Endothelial cell of umbilical vein (primary cell): ENCODE measurements around the gene HOXB3.

ENCODE experiments used
- EZH2 ChIP-seq: IDR thresholded peaks from 2 replicates; pipeline ENCODE4 v1.6.1; 2012; ENCODE audit warnings: borderline replicate concordance, low read depth, mild to moderate bottlenecking, moderate library complexity, low read length, inconsistent platforms; ENCODE audit not compliant: severe bottlenecking
- FOS ChIP-seq: IDR thresholded peaks from 2 replicates; pipeline ENCODE4 v1.6.1; 2011; ENCODE audit warnings: mild to moderate bottlenecking, low read length, moderate library complexity, borderline replicate concordance; ENCODE audit not compliant: insufficient read depth
- MYC ChIP-seq: IDR thresholded peaks from one replicate; pipeline ENCODE4 v1.6.1; 2011; ENCODE audit warnings: mild to moderate bottlenecking, low read depth, low read length
- POLR2A ChIP-seq: IDR thresholded peaks from 2 replicates; pipeline ENCODE4 v1.6.1; 2012; ENCODE audit warnings: low read depth, mild to moderate bottlenecking, control low read depth, low read length
- TF ChIP-seq, protein P1 (sequence below): IDR thresholded peaks from 2 replicates; pipeline ENCODE4 v1.6.1; 2011; ENCODE audit not compliant: insufficient read depth, insufficient read length
- TF ChIP-seq, protein P2 (sequence below), 2 donors: IDR thresholded peaks; 1 replicate in 1 of 2; 2 replicates in 1 of 2; pipeline ENCODE4 v1.5.1; 2011; ENCODE audit warnings: low read length in 2 of 2, mild to moderate bottlenecking in 2 of 2, moderate library complexity in 2 of 2, control low read depth in 1 of 2, inconsistent platforms in 1 of 2, low read depth in 1 of 2; ENCODE audit not compliant: insufficient read depth in 1 of 2; ENCODE audit errors: extremely low read depth in 1 of 2

DNA sequence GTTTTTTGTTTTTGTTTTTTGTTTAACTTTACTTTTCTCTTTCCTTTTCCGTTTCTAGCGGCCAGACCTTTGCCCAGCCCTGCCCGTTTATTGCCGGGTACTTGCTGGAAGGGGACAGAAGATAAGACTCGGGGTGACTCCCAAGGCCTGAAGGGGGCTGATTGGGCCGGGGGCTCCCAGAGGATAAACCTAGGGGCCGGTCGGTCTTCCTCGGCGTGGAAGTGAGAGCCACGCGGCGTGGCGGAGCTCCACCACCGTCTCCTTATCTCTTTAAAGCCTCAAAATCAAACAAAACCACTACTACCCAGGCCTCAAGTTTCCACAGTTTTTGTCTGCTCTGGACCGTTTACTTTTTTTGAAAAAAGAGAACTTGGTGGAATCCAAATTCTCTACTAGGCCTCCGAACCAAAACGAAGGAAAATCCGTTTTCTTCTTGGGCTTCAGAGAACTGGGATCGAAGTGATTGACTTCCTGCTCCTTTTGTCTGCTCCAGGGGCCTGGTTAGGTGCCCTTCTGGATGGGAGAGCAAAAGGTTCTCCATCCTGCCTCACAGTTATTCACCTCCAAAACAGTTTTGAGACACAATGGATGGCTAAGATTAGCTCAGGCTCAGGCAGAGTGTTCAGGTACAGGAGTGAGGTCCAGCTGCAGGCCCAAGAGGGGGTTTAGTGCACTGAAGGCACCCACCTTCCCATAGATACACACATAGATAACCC lies 44.6 kb upstream of the HOXB3 start:
- TF ChIP-seq, protein P1, sequence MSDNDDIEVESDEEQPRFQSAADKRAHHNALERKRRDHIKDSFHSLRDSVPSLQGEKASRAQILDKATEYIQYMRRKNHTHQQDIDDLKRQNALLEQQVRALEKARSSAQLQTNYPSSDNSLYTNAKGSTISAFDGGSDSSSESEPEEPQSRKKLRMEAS: no peak
- TF ChIP-seq, protein P2, sequence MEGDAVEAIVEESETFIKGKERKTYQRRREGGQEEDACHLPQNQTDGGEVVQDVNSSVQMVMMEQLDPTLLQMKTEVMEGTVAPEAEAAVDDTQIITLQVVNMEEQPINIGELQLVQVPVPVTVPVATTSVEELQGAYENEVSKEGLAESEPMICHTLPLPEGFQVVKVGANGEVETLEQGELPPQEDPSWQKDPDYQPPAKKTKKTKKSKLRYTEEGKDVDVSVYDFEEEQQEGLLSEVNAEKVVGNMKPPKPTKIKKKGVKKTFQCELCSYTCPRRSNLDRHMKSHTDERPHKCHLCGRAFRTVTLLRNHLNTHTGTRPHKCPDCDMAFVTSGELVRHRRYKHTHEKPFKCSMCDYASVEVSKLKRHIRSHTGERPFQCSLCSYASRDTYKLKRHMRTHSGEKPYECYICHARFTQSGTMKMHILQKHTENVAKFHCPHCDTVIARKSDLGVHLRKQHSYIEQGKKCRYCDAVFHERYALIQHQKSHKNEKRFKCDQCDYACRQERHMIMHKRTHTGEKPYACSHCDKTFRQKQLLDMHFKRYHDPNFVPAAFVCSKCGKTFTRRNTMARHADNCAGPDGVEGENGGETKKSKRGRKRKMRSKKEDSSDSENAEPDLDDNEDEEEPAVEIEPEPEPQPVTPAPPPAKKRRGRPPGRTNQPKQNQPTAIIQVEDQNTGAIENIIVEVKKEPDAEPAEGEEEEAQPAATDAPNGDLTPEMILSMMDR (IDR thresholded peaks at IDR 0.05; ENCODE audit: extremely low read depth in 1 of 2, insufficient read depth in 1 of 2, low read depth in 1 of 2, low read length in 2 of 2): no peak
- TF ChIP-seq POLR2A (no peak), MYC (no peak), FOS (no peak), EZH2 (no peak)
